Jurkat, Clone E6-1 (cell line): ENCODE data around the gene RAD54L.
"Not testable (repeated sequence)": the region's sequence is repeated elsewhere in the genome, so short reads cannot be mapped to it uniquely, and the experiment has no call there.

Experiments used
- DNase-seq: peaks from one replicate; pipeline ENCODE4 v3.0.0-alpha.2; 2011; ENCODE audit warnings: low read depth, low spot score
- H3K4me3 ChIP-seq: 2 replicates; pipeline ENCODE4 v1.5.1; 2011; ENCODE audit warnings: mild to moderate bottlenecking, low read length, control low read depth, moderate library complexity

RAD54L gene

DNA sequence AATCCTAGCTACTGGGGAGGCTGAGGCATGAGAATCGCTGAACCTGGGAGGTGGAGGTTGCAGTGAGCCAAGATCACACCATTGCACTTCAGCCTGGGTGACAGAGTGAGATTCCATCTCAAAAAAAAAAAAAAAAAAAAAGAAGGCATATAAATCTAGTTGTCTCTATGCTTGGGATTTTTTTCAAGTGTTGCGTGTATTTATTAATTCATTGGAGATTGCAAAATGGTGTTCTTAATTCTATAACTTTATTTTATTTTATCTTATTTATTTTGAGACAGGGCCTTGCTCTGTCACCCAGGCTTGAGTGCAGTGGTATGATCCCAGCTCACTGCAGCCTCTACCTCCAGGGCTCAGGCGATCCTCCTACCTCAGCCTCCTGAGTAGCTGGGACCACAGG is 16.3 kb upstream of the RAD54L start:
- not testable (repeated sequence) for DNase-seq, H3K4me3 ChIP-seq

DNA sequence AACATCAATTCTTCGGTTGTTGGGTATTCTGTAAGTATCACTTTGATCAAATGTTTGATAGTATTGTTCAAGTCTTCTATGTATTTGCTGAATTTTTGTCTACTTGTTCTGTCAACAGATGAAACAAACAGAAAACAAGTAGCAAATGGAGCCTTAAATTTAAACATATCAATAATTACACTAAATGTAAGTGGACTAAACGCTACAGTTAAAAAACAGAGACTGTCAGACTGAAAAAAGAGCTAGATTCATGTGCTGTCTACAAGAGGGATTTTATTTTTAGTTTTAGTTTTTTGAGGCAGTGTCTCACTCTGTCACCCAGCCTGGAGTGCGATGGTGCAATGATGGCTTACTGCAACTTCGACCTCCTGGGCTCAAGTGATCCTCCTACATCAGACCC is 10.7 kb upstream of the RAD54L start:
- DNase-seq = no peak
- no peak overlapping the region for H3K4me3 ChIP-seq

DNA sequence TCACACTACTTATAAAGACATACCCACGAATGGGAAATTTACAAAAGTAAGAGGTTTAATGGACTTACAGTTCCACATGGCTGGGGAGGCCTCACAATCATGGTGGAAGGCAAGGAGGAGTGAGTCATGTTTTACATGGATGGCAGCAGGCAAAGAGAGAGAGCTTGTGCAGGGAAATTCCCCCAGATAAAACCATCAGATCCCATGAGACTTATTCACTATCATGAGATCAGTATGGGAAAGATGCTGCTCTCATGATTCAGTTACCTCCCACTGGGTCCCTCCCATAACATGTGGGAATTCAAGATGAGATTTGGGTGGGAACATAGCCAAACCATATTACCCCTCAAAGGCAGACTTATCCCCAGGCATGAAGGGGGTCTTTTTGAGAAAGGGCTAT is 8.7 kb upstream of the RAD54L start:
- H3K4me3 ChIP-seq, DNase-seq: not testable (repeated sequence)

DNA sequence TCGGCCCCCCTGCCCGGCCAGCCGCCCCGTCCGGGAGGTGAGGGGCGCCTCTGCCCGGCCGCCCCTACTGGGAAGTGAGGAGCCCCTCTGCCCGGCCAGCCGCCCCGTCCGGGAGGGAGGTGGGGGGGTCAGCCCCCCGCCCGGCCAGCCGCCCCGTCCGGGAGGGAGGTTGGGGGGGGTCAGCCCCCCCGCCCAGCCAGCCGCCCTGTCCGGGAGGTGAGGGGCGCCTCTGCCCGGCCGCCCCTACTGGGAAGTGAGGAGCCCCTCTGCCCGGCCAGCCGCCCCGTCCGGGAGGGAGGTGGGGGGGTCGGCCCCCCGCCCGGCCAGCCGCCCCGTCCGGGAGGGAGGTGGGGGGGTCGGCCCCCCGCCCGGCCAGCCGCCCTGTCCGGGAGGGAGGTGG is 5.8 kb upstream of the RAD54L start:
- not testable (repeated sequence) for H3K4me3 ChIP-seq, DNase-seq

DNA sequence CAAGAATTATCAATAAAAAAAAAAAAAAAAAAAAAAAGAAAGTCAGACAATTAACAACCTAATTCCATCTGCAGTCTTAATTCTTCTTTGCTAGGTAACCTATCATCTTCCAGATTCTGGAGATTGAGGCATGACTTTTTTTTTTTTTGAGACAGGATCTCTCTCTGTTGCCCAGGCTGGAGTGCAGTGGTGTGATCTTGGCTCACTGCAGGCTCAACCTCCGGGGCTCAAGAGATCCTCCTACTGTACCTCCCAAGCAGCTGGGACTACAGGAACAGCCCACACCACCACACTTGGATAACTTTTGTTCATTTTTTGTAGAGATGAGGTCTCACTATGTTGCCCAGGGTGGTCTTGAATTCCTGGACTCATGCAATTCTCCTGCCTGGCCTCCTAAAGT is 4.6 kb upstream of the RAD54L start:
- DNase-seq = no peak
- H3K4me3 ChIP-seq = no peak overlapping the region

DNA sequence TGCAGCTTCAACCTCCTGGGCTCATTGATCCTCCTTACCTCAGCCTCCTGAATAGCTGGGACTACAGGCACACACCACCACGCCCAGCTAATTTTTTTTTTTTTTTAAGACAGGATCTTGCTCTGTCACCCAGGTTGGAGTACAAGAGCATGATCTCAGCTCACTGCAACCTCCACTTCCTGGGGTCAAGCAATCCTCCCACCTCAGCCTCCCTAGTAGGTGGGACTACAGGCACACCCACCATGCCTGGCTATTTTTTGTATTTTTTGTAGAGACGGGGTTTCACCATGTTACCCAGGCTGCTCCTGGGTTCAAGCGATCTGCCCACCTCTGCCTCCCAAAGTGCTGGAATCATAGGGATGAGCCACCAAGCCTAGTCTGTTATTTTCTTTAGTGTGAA is 3.7 kb upstream of the RAD54L start:
- DNase-seq, H3K4me3 ChIP-seq: not testable (repeated sequence)

DNA sequence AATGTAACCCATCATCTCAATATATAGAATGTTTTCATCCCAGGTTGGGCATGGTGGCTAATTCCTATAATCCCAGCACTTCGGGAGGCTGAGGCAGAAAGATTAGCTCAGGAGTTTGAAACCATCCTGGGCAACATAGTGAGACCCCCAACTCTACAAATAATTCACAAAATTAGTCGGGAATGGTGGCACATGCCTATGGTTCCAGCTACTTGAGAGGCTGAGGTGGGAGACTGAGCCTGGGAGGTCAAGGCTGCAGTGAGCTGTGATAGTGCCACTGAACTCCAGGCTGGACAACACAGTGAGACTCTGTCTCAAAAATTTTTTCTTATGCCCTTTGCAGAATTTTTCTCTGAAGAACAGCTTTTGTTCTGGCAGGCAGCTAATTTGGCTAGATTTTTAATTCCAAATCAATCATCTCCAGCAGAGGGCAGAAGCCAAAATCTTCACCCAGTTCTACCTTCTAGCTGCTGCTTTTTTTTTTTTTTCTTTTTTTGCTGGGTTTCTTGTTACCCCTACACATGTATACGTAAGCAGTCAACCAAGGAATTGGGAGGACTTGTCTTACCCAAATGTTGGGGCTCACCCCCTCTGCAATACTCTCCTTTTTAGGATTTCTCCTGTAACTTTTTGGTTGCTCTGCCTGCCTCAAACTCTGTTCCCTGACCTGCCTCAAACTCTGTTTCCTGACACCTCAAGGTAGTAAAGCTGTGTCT is 2.7 kb upstream of the RAD54L start:
- DNase-seq = peak; percentile 64

DNA sequence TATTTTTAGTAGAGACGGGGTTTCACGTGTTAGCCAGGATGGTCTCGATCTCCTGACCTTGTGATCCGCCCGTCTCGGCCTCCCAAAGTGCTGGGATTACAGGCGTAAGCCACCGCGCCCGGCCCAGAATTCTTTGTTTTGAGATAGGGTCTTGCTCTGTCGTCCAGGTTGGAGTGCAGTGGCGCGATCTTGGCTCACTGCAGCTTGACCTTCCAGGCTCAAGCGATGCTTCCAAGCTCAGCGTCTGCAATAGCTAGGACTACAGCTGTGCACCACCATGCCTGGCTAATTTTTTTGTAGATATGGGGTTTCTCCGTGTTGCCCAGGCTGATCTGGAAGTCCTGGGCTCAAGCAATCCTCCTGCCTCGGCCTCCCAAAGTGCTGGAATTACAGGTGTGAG is 1.4 kb upstream of the RAD54L start:
- DNase-seq = not testable (repeated sequence)
- peak overlapping the region; percentile 92 for H3K4me3 ChIP-seq

More for the DNA sequence above, 2.7 kb upstream of the RAD54L start:
- no peak overlapping the region for H3K4me3 ChIP-seq

DNA sequence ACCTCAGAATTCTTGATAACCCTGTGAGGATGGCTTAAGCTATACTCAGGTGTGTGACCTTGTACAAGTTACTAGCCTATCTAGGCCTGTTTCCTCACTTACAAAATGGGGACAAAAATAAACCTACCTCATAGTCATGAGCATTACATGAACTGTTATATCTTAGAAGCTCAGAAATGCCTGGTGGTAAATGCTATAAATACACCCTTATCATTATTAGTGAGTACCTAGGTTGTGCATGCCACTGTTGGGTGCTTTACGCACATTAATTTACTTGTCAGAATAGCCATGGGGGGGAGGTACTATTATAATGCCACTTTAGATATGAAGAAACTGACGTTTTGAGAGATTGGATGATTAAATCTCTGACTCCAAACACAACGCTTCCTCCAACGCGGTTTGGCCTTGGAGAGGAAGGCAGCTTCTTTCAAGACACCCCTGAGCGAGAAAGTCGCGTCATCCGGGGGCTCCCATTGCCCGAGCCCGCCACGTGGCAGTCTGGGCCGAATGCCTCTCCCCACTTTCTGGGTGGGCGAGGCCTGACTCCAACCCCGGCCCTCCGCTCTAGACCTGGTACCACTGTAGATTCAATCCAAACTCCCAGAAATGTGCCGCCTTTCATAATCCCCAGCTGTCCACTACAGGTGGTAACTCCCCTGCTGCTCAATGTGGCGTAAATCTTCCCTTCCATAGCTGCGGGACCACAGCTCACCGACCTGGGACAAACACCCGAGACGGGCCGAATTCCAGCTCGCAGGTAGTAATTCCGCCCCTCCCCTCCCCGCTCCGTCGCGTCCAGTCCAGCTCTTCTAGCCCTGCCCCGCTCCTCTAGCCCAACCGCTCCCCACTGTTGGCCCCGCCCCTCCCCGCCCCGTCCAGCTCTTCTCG is 771 bp upstream of the RAD54L start:
- peak; percentile 51 for DNase-seq
- H3K4me3 ChIP-seq = peak overlapping the region; percentile 92

DNA sequence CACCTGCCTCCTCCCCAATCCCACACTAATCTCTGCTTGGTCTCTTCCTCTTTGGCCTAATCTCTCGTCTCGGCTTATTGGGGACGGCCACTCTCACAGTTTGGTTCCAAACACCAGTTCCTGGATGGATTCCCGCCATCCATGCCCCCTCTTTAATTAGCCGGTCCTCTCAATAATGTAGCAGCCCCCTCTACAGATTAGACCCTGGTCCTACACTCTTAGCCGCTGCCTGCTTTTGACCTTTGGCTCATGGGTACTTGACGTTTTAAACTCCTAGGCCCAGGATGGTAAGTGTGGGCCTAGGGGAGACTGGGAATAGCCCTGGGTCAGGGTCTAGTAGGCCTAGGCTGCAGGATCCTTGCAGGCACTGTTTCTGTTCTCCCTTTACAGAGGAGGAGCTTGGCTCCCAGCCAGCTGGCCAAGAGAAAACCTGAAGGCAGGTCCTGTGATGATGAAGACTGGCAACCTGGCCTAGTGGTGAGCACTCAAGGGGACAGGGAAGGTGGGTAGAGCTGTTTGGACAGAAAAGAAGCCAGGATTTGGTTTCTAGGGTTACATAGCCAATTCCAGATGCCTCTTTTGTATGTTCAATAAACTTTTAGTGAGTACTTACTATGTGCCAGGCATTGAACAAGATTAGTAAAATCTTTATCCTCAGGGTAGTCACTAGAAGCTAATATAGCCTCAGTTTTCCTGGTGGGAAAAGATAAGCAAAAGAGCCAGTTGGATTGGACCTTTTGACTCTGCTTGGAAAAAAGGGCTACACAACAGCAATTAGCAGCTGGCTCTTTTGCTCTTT is 758 bp downstream of the RAD54L start:
- peak; percentile 19 for DNase-seq
- H3K4me3 ChIP-seq = peak overlapping the region; percentile 98

DNA sequence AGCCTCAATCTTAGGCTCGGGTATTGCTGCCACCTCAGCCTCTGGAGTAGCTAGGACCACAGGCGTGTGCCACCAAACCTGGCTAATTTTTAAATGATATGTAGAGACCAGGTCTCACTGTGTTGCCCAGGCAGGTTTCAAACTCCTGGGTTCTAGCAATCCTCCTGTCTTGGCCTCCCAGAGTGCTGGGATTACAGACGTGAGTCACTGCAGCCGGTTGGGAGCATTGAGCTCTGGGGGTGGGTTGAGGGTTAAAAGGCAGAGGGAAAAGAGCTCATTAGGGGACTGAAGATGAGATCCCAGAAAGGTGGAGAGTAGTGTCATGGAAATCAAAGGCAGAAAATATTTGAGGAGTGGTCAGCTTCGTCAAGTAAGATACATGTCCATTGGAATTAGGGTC is 7.1 kb downstream of the RAD54L start:
- DNase-seq = no peak
- no peak overlapping the region for H3K4me3 ChIP-seq

DNA sequence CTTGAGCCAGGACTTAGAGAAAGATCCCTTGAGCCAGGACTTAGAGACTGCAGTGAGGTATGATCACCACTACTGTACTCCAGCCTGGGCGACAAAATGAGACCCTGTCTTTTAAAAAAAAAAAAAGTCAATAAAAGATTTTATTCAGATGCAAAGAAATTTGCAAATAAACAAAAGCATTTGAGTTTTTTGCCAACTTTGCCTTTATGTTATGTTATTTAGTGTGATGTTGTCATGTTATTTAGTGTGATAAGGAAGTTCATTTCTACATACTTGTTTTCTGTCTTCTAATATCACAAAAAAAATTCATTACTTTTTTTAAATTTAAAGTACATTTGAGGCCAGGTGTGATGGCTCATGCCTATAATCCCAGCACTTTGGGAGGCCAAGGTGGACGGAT is 9.0 kb downstream of the RAD54L start:
- DNase-seq = no peak
- H3K4me3 ChIP-seq = no peak overlapping the region

DNA sequence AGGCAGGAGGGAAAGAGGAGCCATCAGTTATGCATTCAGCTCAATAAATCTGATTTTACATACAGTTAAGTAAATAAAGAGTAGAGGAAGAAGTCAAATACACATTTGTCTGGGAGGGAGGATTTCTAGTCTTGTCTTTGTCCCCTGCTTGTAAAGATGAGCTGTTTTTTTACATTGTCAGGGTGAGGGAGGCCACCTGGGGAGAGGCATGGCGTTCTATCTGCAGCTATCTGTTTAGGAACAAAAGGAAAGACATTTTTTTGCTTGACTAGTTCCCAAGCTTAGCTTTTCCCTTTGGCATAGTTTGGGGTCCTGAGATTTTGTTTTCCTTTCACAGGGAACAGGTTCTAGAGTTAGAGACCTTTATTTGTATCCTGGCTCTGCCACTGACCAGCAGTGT is 14.9 kb downstream of the RAD54L start:
- DNase-seq = no peak
- H3K4me3 ChIP-seq = no peak overlapping the region

DNA sequence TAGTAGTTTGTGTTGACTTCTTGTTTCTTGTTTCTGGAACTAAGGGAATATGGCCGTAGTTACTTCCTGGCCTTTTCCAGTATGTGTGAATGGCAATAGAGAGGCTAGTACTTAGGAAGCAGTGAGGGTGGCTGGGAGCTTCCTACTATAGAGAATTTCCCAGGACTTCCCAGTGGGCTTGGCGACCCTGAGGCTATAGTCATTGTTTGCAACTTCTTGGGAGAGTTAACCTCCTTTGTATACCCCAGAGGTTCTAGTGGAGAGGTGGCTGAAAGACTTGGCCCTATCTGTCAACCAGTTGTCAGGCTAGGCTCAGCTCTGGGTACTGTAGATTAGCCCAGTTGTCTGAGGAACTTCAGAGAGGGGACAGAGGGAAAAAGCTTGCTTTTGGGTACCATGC is 15.6 kb downstream of the RAD54L start:
- no peak for DNase-seq
- H3K4me3 ChIP-seq = no peak overlapping the region

DNA sequence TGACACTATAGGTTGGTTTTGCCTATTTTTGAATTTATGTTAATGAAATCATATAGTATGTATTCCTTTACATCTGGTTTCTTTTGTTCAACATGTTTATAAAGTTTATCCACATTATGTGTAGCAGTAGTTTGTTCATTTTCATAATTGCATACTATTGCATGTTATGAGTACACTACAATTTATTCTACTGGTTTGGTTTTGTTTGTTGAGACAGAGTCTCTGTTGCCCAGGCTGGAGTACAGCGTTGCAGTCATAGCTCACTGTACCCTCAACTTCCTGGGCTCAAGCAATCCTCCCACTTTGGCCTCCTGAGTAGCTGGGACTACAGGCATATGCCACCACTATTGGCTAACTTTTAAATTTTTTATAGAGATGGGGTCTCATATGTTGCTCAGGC is 21.0 kb downstream of the RAD54L start:
- no peak for DNase-seq
- no peak overlapping the region for H3K4me3 ChIP-seq

DNA sequence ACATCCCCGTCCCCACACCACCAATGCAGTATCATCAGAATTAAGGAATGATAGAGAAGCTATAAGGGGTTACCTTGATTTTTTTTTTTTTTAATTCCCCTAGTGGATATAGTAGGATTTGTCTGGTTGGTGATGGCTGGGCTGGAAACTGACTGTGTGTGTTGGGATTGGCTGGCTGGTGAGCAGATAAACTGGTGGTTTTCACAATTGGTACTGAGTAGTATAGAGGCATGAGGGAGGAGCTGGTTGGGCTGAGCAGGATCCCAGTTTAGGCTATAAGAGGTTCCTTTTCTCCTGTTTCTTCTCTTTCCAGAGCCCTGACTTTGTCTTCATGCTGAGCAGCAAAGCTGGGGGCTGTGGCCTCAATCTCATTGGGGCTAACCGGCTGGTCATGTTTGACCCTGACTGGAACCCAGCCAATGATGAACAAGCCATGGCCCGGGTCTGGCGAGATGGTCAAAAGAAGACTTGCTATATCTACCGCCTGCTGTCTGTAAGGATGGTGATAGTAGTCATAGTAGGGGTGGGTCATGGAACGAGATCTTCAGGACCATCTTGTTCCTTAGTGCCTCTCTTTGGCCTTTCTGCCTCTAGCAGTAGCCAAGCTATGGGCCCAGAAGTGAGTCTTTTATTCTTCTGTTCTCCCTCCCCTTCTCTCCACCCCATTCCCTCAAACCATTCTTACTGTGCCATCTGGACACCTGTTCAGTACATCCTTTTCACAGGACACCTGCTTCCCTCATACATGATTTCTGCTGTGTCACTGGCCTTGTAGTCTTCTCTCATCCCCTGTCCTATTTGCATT is 26.9 kb downstream of the RAD54L start:
- H3K4me3 ChIP-seq = no peak overlapping the region
- DNase-seq = no peak

DNA sequence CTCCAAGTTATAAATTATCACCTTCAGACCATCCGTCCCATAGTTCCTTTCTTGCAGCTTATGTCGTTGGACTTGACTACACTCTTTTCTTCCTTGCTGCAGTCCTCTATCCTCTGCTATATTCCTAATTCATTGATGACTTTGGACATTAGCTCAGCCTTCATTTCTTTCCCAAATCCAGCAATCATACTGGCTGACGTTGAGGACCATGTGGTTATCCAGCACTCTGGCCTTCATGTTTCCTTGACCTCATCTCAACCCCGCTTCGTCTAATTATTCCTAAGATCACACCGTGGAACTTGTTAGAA is 27.4 kb downstream of the RAD54L start:
- no peak for DNase-seq
- H3K4me3 ChIP-seq = no peak overlapping the region

DNA sequence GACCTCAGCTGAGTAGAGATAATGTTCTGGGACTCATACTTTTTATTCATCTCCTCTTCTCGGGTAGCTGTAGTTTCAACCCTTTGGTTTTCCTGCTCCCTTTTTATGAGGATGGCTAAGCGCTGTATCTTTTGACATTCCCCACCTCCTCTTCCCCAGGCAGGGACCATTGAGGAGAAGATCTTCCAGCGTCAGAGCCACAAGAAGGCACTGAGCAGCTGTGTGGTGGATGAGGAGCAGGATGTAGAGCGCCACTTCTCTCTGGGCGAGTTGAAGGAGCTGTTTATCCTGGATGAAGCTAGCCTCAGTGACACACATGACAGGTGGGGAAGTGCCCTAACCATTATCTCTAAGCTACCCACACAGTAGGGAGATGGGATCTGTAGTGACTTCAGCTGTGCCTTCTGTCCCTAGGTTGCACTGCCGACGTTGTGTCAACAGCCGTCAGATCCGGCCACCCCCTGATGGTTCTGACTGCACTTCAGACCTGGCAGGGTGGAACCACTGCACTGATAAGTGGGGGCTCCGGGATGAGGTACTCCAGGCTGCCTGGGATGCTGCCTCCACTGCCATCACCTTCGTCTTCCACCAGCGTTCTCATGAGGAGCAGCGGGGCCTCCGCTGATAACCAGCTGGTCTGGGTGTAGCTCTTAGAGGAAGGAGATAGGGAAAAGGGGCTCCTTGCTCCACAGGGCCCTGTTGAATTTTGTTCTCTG is 30.3 kb downstream of the RAD54L start:
- no peak for DNase-seq
- no peak overlapping the region for H3K4me3 ChIP-seq

DNA sequence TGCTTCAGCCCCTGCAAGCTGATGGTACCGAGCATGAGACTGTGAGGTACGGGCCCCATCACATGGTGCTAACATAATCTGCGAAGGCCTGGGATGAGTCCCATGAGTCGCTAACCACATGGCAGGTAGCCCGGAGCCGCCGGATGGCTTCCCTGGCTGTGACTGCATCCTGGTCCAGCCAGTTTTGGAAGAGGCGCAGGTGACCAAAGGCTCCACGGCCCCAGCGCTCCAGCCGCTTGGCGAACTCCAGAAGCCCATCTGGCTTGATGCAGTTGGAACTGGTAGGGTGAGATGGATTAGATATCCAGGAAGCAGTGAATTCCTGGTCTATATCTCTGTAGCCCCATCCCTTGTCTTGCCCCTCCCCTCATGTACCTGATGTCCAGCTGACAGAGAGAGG is 31.2 kb downstream of the RAD54L start:
- no peak overlapping the region for H3K4me3 ChIP-seq
- DNase-seq = no peak
